ENCODE measurements around the gene MIGA2.

- TF ChIP-seq CTCF (IDR thresholded peaks at IDR 0.05), result no peak
- TF ChIP-seq POLR2A (IDR thresholded peaks at IDR 0.05), result no peak
Observed at GRCh38 chr9:129070696-129071525, 34.5 kb downstream of the MIGA2 start.
